ENCODE results near the gene PIP5K1B.
"Not testable (repeated sequence)": the region's sequence is repeated elsewhere in the genome, so short reads cannot be mapped to it uniquely, and the experiment has no call there.

The PIP5K1B gene

GRCh38 chr9:69044240-69045219 is 339.5 kb downstream of the PIP5K1B start:
- DNase-seq, result no peak

GRCh38 chr9:69045821-69046220 is 340.8 kb downstream of the PIP5K1B start:
- DNase-seq, result no peak

GRCh38 chr9:69046723-69047122 is 341.7 kb downstream of the PIP5K1B start:
- DNase-seq, result no peak

GRCh38 chr9:69047371-69047770 is 342.3 kb downstream of the PIP5K1B start:
- DNase-seq, result no peak

- DNase-seq, result no peak
These were observed 344.1 kb downstream of the PIP5K1B start for GRCh38 chr9:69049094-69049493.

- DNase-seq, result not testable (repeated sequence)
These were observed 345.9 kb downstream of the PIP5K1B start for GRCh38 chr9:69050936-69051335.

- no peak for DNase-seq
These were observed 349.9 kb downstream of the PIP5K1B start for GRCh38 chr9:69054989-69055388.

- DNase-seq, result no peak
These were observed 351.3 kb downstream of the PIP5K1B start for GRCh38 chr9:69056191-69056815.

GRCh38 chr9:69058101-69058500 is 353.1 kb downstream of the PIP5K1B start:
- DNase-seq, result no peak
